Gastrocnemius medialis (tissue), 4 donors: ENCODE measurements around the gene SLC39A8. TPM values are rescaled to one million over a fixed set of nuclear protein-coding genes. Genes with fewer than 3 reads are reported as not detected.

ENCODE experiments used
- ATAC-seq, 2 donors: fragments of 150-250 bp; one replicate each; pipeline ENCODE4 v1.9.1; 2016
- DNase-seq, 2 donors: peaks; one replicate each; pipeline ENCODE4 v3.0.0-alpha.2; 2019
- H3K27ac ChIP-seq, 4 donors: fragments of 200-600 bp; sonication (generic); 1 replicate in 1 of 4; 2 replicates in 3 of 4; pipeline ENCODE4 v1.5.1; 2016 to 2018; ENCODE audit warnings: mild to moderate bottlenecking in 2 of 4, moderate library complexity in 1 of 4
- H3K27me3 ChIP-seq, 3 donors: fragments of 200-600 bp; sonication (generic) in 2 of 3; 1 replicate in 1 of 3; 2 replicates in 2 of 3; pipeline versions ENCODE4 v1.5.1 to v1.6.0; 2016 to 2019; ENCODE audit warnings: mild to moderate bottlenecking in 1 of 3, moderate library complexity in 1 of 3
- H3K36me3 ChIP-seq, 2 donors: fragments of 200-600 bp; sonication (generic) in 1 of 2; one replicate each; pipeline ENCODE4 v1.5.1; 2017 to 2018
- H3K4me1 ChIP-seq, 2 donors: fragments of 200-600 bp; sonication (generic) in 1 of 2; one replicate each; pipeline ENCODE4 v1.5.1; 2016 to 2017; ENCODE audit warnings: mild to moderate bottlenecking in 2 of 2
- H3K4me3 ChIP-seq, 4 donors: fragments of 200-600 bp; sonication (generic) in 3 of 4; 1 replicate in 1 of 4; 2 replicates in 3 of 4; pipeline ENCODE4 v1.5.1; 2016 to 2019; ENCODE audit warnings: mild to moderate bottlenecking in 2 of 4
- H3K9me3 ChIP-seq, 3 donors: fragments of 200-600 bp; sonication (generic) in 2 of 3; 1 replicate in 1 of 3; 2 replicates in 2 of 3; pipeline ENCODE4 v1.5.1; 2016 to 2019
- CTCF ChIP-seq, 5 experiments: fragments of 450-650 bp in 3 of 5; fragments of 200-600 bp in 2 of 5; sonication (generic) in 2 of 5; IDR thresholded peaks in 4 of 5; conservative IDR thresholded peaks in 1 of 5; 1 replicate in 4 of 5; 2 replicates in 1 of 5; pipeline ENCODE4 v1.5.1; 2016 to 2019; ENCODE audit warnings: antibody characterized with exemption in 5 of 5, mild to moderate bottlenecking in 3 of 5, moderate library complexity in 3 of 5
- POLR2A ChIP-seq, 2 donors: fragments of 450-650 bp; IDR thresholded peaks; one replicate each; pipeline ENCODE4 v1.6.1; 2017; ENCODE audit warnings: antibody characterized with exemption in 2 of 2, mild to moderate bottlenecking in 2 of 2, moderate library complexity in 2 of 2
- in situ Hi-C, 4 donors: fragments of 200-750 bp; cut with MboI; loops; one replicate each; pipeline versions ENCODE4 v1.15.0 to v1.8.0; 2017; ENCODE audit warnings: low sequenced_read_pairs in 4 of 4
- intact Hi-C: fragments of 100-400 bp; cut with DNase I; formaldehyde crosslinking; loops from one replicate; pipeline ENCODE4 v1.15.1; 2023; ENCODE audit warnings: low total_unique reads
- total RNA-seq, 4 donors: library from RNA; depleted of rRNA; stranded (reverse); fragments of >200 nt; gene quantifications; one replicate each; pipeline versions ENCODE4 v1.1.0 to v1.2.3, GENCODE V29; 2016

SLC39A8 gene
- total RNA-seq, 4 donors from 2014 or later: 1.2 to 1.8 (median 1.7) TPM

GRCh38 chr4:102338405-102338804 lies 6.9 kb downstream of the SLC39A8 start:
- ATAC-seq: no peak
- no peak overlapping the region for H3K4me3 ChIP-seq
- H3K27ac ChIP-seq: no peak overlapping the region
- H3K9me3 ChIP-seq: no peaks in the 10 kb centered on the region
- intact Hi-C loops (no loop called here), in situ Hi-C loops (no loop called here)
- H3K27me3 ChIP-seq: no peaks in the 10 kb centered on the region
- TF ChIP-seq POLR2A (IDR thresholded peaks at IDR 0.05): no peak
- no peak for TF ChIP-seq CTCF (IDR thresholded peaks at IDR 0.05 in 4 of 5, conservative IDR thresholded peaks at IDR 0.05 in 1 of 5)
- H3K36me3 ChIP-seq: no peaks in the 10 kb centered on the region
- no peaks in the 10 kb centered on the region for H3K4me1 ChIP-seq
- DNase-seq: no peak

- no peak for TF ChIP-seq CTCF (IDR thresholded peaks at IDR 0.05 in 4 of 5, conservative IDR thresholded peaks at IDR 0.05 in 1 of 5)
- Histone ChIP-seq H3K36me3 (no peaks in the 10 kb centered on the region), H3K4me3 (no peak overlapping the region), H3K27me3 (no peaks in the 10 kb centered on the region), H3K27ac (no peak overlapping the region), H3K4me1 (no peaks in the 10 kb centered on the region), H3K9me3 (no peaks in the 10 kb centered on the region)
- no peak for DNase-seq
- no peak for ATAC-seq
- in situ Hi-C loops (no loop called here), intact Hi-C loops (no loop called here)
Measured at GRCh38 chr4:102335616-102336015, 9.7 kb downstream of the SLC39A8 start.

GRCh38 chr4:102334624-102335023 lies 10.7 kb downstream of the SLC39A8 start:
- Histone ChIP-seq H3K9me3 (no peaks in the 10 kb centered on the region), H3K36me3 (no peaks in the 10 kb centered on the region), H3K4me1 (no peaks in the 10 kb centered on the region), H3K27me3 (no peaks in the 10 kb centered on the region), H3K4me3 (no peak overlapping the region), H3K27ac (no peak overlapping the region)
- no peak for DNase-seq
- TF ChIP-seq POLR2A (IDR thresholded peaks at IDR 0.05) (no peak), CTCF (IDR thresholded peaks at IDR 0.05 in 4 of 5, conservative IDR thresholded peaks at IDR 0.05 in 1 of 5) (no peak)
- in situ Hi-C loops: no loop called here
- intact Hi-C loops: no loop called here
- no peak for ATAC-seq

- Histone ChIP-seq H3K4me3 (no peak overlapping the region), H3K27ac (no peak overlapping the region), H3K4me1 (no peaks in the 10 kb centered on the region), H3K36me3 (no peaks in the 10 kb centered on the region), H3K27me3 (no peaks in the 10 kb centered on the region), H3K9me3 (no peaks in the 10 kb centered on the region)
- DNase-seq (no peak), ATAC-seq (no peak)
- intact Hi-C loops: no loop called here
- TF ChIP-seq POLR2A (IDR thresholded peaks at IDR 0.05): no peak
- TF ChIP-seq CTCF (IDR thresholded peaks at IDR 0.05 in 4 of 5, conservative IDR thresholded peaks at IDR 0.05 in 1 of 5): no peak
- in situ Hi-C loops: no loop called here
Measured at GRCh38 chr4:102333787-102334186, 11.5 kb downstream of the SLC39A8 start.

GRCh38 chr4:102328045-102328444 lies 17.2 kb downstream of the SLC39A8 start:
- no peak overlapping the region for H3K27ac ChIP-seq
- H3K4me1 ChIP-seq: no peaks in the 10 kb centered on the region
- H3K9me3 ChIP-seq: no peaks in the 10 kb centered on the region
- DNase-seq (no peak), ATAC-seq (no peak)
- TF ChIP-seq POLR2A (IDR thresholded peaks at IDR 0.05): no peak
- TF ChIP-seq CTCF (IDR thresholded peaks at IDR 0.05 in 4 of 5, conservative IDR thresholded peaks at IDR 0.05 in 1 of 5): no peak
- no peak overlapping the region for H3K4me3 ChIP-seq
- intact Hi-C loops: no loop called here
- in situ Hi-C loops: no loop called here
- no peaks in the 10 kb centered on the region for H3K36me3 ChIP-seq
- H3K27me3 ChIP-seq: no peaks in the 10 kb centered on the region
